Muscle of leg (tissue), 11 donors: Measurements from ENCODE around the gene DOHH. TPM values are rescaled to one million over a fixed set of nuclear protein-coding genes. Genes with fewer than 3 reads are reported as not detected.

Experiments used
- DNase-seq: peaks from one replicate; pipeline ENCODE4 v3.0.0; 2013
- H3K27ac ChIP-seq: one replicate; pipeline ENCODE4 v1.5.1; 2013; ENCODE audit warnings: mild to moderate bottlenecking, low read length, control low read depth
- H3K27me3 ChIP-seq: one replicate; pipeline ENCODE4 v1.6.1; 2013; ENCODE audit warnings: low read length; ENCODE audit not compliant: control insufficient read depth, insufficient read depth
- H3K36me3 ChIP-seq: one replicate; pipeline ENCODE4 v1.6.1; 2013; ENCODE audit warnings: low read length; ENCODE audit not compliant: control insufficient read depth, insufficient read depth
- H3K4me1 ChIP-seq: one replicate; pipeline ENCODE4 v1.6.1; 2013; ENCODE audit warnings: low read length; ENCODE audit not compliant: control insufficient read depth, insufficient read depth
- H3K4me3 ChIP-seq: one replicate; pipeline ENCODE4 v1.5.1; 2013; ENCODE audit warnings: low read length, control low read depth
- H3K9me3 ChIP-seq: replicated peaks from 2 replicates; pipeline ENCODE4 v1.6.1; 2013; ENCODE audit warnings: low read depth, low read length; ENCODE audit not compliant: control insufficient read depth
- WGBS: methylation state at CpG from one replicate; pipeline ENCODE4 v1.1.5; 2013; ENCODE audit warnings: missing lambda C conversion rate; ENCODE audit not compliant: insufficient coverage; 5-methylcytosine and 5-hydroxymethylcytosine counted together
- polyA plus RNA-seq, 8 donors: library from polyadenylated mRNA; unstranded; fragments of 120-200 nt; gene quantifications; one replicate each; pipeline versions ENCODE4 v1.2.1 to v1.2.3, GENCODE V29; 2013; ENCODE audit warnings: inconsistent platforms in 1 of 8, low replicate concordance in 1 of 8; ENCODE audit not compliant: insufficient read length in 8 of 8, insufficient read depth in 1 of 8
- total RNA-seq: library from RNA; stranded (reverse); fragments of 120-200 nt; gene quantifications from one replicate; pipeline ENCODE4 v1.2.4, GENCODE V29; 2013

DOHH gene
- total and polyA plus RNA-seq, 9 donors, result 6.4 to 10.6 (median 9.5) TPM

DNA sequence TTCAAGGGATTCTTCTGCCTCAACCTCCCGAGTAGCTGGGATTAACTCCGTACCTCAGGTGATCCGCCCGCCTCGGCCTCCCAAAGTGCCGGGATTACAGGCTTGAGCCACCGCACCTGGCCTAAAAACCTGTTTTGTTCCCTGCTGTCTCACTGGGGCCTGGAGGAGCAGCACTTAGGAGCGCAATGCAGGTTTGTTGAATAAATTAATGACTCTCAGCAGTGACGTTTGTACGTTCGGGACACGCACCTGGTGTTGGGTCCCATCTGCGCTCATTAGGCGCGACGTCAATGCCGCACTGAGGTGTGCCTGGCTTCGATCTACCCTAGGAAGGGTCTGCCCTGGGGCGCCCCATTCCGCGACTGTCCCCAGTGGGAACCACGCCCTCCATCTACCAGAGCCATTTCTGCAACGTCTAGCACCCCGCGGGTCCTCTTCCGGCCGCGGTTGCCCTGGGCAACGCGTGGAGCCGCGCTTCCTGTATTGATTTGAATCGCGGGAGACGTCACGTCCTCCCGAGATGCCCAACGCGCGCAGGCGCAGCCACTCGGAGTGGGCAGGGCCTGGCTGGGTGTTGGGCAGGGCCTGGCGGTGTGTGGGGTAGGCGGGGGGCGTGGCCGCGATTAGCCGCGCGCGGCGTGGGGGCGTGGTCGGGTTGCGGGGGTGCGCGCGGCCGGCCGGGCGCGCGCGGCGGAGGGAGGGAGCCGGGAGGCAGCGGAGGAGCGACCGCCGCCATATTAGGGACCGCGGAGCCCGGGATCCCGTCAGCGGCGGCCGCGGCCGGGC, 5.3 kb upstream of the DOHH start, which contains the start of gene FZR1:
Gene FZR1, plus strand, starts transcription at position 714 of the 786 bp plus-strand sequence. CDS start 16,679 bp downstream, outside the sequence.
- peaks cover 24% of the 10 kb centered on the region for H3K4me1 ChIP-seq
- no peaks in the 10 kb centered on the region for H3K9me3 ChIP-seq
- H3K27ac ChIP-seq, result peak within 1 kb of the TSS; percentile 79
- H3K4me3 ChIP-seq, result peak within 1 kb of the TSS; percentile 89
- peak; percentile 99 for DNase-seq
- no peaks in the 10 kb centered on the region for H3K27me3 ChIP-seq
- peaks cover 18% of the 10 kb centered on the region for H3K36me3 ChIP-seq
- 1% methylated on average over 73 of the region's 79 CpGs for WGBS

DNA sequence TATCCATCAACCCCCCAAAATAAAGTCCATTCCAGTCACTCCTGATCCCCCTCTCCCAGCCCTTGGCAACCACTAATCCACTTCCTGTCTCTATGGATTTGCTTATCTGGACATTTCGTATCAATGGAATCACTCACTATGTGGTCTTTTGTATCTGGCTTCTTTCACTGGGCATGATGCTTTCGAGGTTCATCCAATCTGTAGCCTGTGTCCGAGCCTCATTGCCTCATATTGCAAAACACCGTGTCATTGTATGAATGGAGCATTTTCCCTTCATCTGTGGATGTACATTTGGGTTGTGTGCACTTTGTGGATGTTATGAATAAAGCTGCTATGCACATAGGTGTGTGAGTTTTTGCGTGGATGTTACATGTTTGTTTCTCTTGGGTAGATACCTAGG, 4.3 kb upstream of the DOHH start:
- Histone ChIP-seq H3K4me1 (peaks cover 27% of the 10 kb centered on the region), H3K36me3 (peaks cover 10% of the 10 kb centered on the region), H3K27ac (no peak overlapping the region), H3K27me3 (no peaks in the 10 kb centered on the region), H3K9me3 (no peaks in the 10 kb centered on the region), H3K4me3 (no peak overlapping the region)
- no peak for DNase-seq
- 75% methylated on average over 1 of the region's 5 CpGs for WGBS

- H3K9me3 ChIP-seq, result no peaks in the 10 kb centered on the region
- no peak for DNase-seq
- peaks cover 23% of the 10 kb centered on the region for H3K4me1 ChIP-seq
- no peak overlapping the region for H3K27ac ChIP-seq
- 89% methylated on average over 12 of the region's 13 CpGs for WGBS
- no peaks in the 10 kb centered on the region for H3K27me3 ChIP-seq
- H3K4me3 ChIP-seq, result no peak overlapping the region
- peaks cover 5% of the 10 kb centered on the region for H3K36me3 ChIP-seq
These were observed 2.6 kb upstream of the DOHH start for GRCh38 chr19:3503036-3503572.

GRCh38 chr19:3501780-3502179, 1.3 kb upstream of the DOHH start:
- Histone ChIP-seq H3K27ac (no peak overlapping the region), H3K9me3 (no peaks in the 10 kb centered on the region), H3K36me3 (peaks cover 14% of the 10 kb centered on the region), H3K4me3 (no peak overlapping the region), H3K27me3 (no peaks in the 10 kb centered on the region), H3K4me1 (peaks cover 15% of the 10 kb centered on the region)
- WGBS, result 94% methylated on average over 3 of the region's 3 CpGs
- no peak for DNase-seq

GRCh38 chr19:3499738-3500428, 591 bp downstream of the DOHH start:
- H3K27me3 ChIP-seq, result no peaks in the 10 kb centered on the region
- H3K9me3 ChIP-seq, result no peaks in the 10 kb centered on the region
- WGBS, result 15% methylated on average over 12 of the region's 18 CpGs
- H3K4me3 ChIP-seq, result peak overlapping the region; percentile 88
- H3K4me1 ChIP-seq, result peaks cover 9% of the 10 kb centered on the region
- H3K36me3 ChIP-seq, result peaks cover 31% of the 10 kb centered on the region
- peak overlapping the region; percentile 93 for H3K27ac ChIP-seq
- DNase-seq, result no peak

GRCh38 chr19:3497757-3498520, 2.5 kb downstream of the DOHH start:
- DNase-seq, result no peak

GRCh38 chr19:3496392-3497273, 3.8 kb downstream of the DOHH start:
- H3K9me3 ChIP-seq, result no peaks in the 10 kb centered on the region
- 96% methylated on average over 32 of the region's 32 CpGs for WGBS
- no peak overlapping the region for H3K27ac ChIP-seq
- H3K4me1 ChIP-seq, result peaks cover 9% of the 10 kb centered on the region
- DNase-seq, result no peak
- H3K27me3 ChIP-seq, result no peaks in the 10 kb centered on the region
- H3K4me3 ChIP-seq, result no peak overlapping the region
- peaks cover 58% of the 10 kb centered on the region for H3K36me3 ChIP-seq

More at GRCh38 chr19:3497757-3498520, 2.5 kb downstream of the DOHH start:
- peaks cover 47% of the 10 kb centered on the region for H3K36me3 ChIP-seq
- no peak overlapping the region for H3K4me3 ChIP-seq
- no peak overlapping the region for H3K27ac ChIP-seq
- H3K27me3 ChIP-seq, result no peaks in the 10 kb centered on the region
- WGBS, result 93% methylated on average over 2 of the region's 5 CpGs
- peaks cover 9% of the 10 kb centered on the region for H3K4me1 ChIP-seq
- H3K9me3 ChIP-seq, result no peaks in the 10 kb centered on the region

GRCh38 chr19:3494559-3494958, 5.9 kb downstream of the DOHH start:
- H3K9me3 ChIP-seq, result no peaks in the 10 kb centered on the region
- no peak overlapping the region for H3K4me3 ChIP-seq
- peaks cover 65% of the 10 kb centered on the region for H3K36me3 ChIP-seq
- H3K27ac ChIP-seq, result no peak overlapping the region
- DNase-seq, result no peak
- peaks cover 1% of the 10 kb centered on the region for H3K4me1 ChIP-seq
- 93% methylated on average over 18 of the region's 18 CpGs for WGBS
- no peaks in the 10 kb centered on the region for H3K27me3 ChIP-seq

- Histone ChIP-seq H3K9me3 (no peaks in the 10 kb centered on the region), H3K4me1 (no peaks in the 10 kb centered on the region), H3K4me3 (no peak overlapping the region), H3K27ac (no peak overlapping the region), H3K27me3 (no peaks in the 10 kb centered on the region), H3K36me3 (peaks cover 62% of the 10 kb centered on the region)
- DNase-seq, result no peak
- 81% methylated on average over 9 of the region's 15 CpGs for WGBS
These were observed 6.4 kb downstream of the DOHH start for GRCh38 chr19:3494051-3494450.
